Ishikawa (cell line): ENCODE measurements around the gene IPO11.

Experiments used
- CEBPB ChIP-seq: IDR thresholded peaks from 2 replicates; pipeline ENCODE4 v1.6.1; 2012
- CREB1 ChIP-seq: IDR thresholded peaks from 2 replicates; pipeline ENCODE4 v1.6.1; 2012; ENCODE audit warnings: low read depth
- EGR1 ChIP-seq: IDR thresholded peaks from 2 replicates; pipeline ENCODE4 v1.6.1; 2012
- EP300 ChIP-seq: IDR thresholded peaks from 2 replicates; pipeline ENCODE4 v1.6.1; 2012; ENCODE audit warnings: borderline replicate concordance
- FOXM1 ChIP-seq: IDR thresholded peaks from 2 replicates; pipeline ENCODE4 v1.6.1; 2012; ENCODE audit warnings: low read depth, borderline replicate concordance
- NFIC ChIP-seq: IDR thresholded peaks from 2 replicates; pipeline ENCODE4 v1.6.1; 2012
- RAD21 ChIP-seq: IDR thresholded peaks from 2 replicates; pipeline ENCODE4 v1.6.1; 2012; ENCODE audit warnings: low read depth
- TAF1 ChIP-seq: IDR thresholded peaks from 2 replicates; pipeline ENCODE4 v1.6.1; 2012; ENCODE audit warnings: low read depth, mild to moderate bottlenecking
- TCF12 ChIP-seq: IDR thresholded peaks from 2 replicates; pipeline ENCODE4 v1.6.1; 2012; ENCODE audit warnings: low read depth
- TEAD4 ChIP-seq: IDR thresholded peaks from 2 replicates; pipeline ENCODE4 v1.6.1; 2012
- YY1 ChIP-seq: IDR thresholded peaks from 2 replicates; pipeline ENCODE4 v1.6.1; 2012; ENCODE audit warnings: low read depth
- ZBTB7A ChIP-seq: IDR thresholded peaks from 2 replicates; pipeline ENCODE4 v1.6.1; 2012; ENCODE audit warnings: low read depth
- TF ChIP-seq, protein P1 (sequence below): IDR thresholded peaks from 2 replicates; pipeline ENCODE4 v1.6.1; 2012; ENCODE audit warnings: low read depth, mild to moderate bottlenecking
- TF ChIP-seq, protein P2 (sequence below): IDR thresholded peaks from 2 replicates; pipeline ENCODE4 v1.6.1; 2012
- TF ChIP-seq, protein P3 (sequence below): IDR thresholded peaks from 2 replicates; pipeline ENCODE4 v1.6.1; 2012

Gene IPO11

DNA sequence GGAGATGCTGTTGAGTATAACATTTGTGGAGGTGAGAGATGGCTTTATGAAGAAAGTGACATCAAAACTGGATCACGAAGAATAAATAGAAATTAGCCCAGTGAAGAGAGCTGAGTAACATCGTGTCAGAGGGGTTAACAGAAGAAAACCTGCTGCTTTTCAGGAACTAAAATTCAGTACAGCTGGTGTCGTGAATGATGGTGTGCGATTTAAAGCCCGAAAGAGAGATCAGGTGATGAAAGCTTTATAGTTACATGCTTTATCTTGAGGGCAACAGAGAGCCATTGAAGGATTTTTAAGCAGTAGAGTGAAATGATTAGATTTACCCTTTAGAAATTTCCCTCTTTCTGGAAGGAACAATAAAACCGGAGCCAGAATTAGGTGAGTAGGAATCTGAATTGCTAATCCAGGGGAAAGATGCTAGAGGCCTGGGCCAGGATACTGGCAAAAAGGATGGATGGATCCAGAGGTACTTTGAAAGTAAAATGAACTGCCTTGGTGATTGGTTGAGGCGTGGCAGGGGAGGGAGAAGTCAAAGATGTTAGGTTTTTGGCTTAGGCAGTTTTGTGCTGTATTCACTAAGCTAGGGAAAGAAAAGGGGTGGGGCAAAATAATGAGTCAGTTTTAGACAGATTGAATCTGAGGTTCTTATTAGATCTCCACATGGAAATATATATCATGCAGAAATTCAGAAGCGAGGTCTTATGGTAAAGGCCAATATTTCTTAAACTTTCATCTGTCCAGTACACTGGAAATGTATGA is 169.5 kb downstream of the IPO11 start:
- TF ChIP-seq EGR1: no peak
- TF ChIP-seq, protein P1, sequence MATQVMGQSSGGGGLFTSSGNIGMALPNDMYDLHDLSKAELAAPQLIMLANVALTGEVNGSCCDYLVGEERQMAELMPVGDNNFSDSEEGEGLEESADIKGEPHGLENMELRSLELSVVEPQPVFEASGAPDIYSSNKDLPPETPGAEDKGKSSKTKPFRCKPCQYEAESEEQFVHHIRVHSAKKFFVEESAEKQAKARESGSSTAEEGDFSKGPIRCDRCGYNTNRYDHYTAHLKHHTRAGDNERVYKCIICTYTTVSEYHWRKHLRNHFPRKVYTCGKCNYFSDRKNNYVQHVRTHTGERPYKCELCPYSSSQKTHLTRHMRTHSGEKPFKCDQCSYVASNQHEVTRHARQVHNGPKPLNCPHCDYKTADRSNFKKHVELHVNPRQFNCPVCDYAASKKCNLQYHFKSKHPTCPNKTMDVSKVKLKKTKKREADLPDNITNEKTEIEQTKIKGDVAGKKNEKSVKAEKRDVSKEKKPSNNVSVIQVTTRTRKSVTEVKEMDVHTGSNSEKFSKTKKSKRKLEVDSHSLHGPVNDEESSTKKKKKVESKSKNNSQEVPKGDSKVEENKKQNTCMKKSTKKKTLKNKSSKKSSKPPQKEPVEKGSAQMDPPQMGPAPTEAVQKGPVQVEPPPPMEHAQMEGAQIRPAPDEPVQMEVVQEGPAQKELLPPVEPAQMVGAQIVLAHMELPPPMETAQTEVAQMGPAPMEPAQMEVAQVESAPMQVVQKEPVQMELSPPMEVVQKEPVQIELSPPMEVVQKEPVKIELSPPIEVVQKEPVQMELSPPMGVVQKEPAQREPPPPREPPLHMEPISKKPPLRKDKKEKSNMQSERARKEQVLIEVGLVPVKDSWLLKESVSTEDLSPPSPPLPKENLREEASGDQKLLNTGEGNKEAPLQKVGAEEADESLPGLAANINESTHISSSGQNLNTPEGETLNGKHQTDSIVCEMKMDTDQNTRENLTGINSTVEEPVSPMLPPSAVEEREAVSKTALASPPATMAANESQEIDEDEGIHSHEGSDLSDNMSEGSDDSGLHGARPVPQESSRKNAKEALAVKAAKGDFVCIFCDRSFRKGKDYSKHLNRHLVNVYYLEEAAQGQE: no peak

DNA sequence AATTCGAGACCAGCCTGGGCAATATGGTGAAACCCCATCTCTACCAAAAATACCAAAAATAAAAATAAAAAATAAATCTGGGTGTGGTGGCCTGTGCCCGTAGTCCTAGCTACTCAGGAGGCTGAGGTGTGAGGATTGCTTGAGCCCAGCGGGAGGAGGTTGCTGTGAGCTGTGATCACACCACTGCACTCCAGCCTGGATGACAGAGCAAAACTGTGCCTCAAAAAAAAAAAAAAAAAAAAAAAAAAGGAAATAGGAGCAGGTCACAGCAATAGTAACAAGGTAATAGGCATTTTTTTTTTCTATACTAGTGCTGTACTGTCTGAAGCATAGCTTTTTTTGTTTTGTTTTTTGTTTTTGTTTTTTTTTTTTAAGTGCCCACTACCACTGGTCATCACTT is 171.8 kb downstream of the IPO11 start:
- TF ChIP-seq TEAD4 (no peak), RAD21 (no peak), YY1 (no peak), ZBTB7A (no peak), FOXM1 (no peak), CREB1 (no peak), TCF12 (no peak), CEBPB (no peak), EP300 (no peak), TAF1 (no peak), EGR1 (no peak), NFIC (no peak)
- TF ChIP-seq, protein P1: no peak
- TF ChIP-seq, protein P2, sequence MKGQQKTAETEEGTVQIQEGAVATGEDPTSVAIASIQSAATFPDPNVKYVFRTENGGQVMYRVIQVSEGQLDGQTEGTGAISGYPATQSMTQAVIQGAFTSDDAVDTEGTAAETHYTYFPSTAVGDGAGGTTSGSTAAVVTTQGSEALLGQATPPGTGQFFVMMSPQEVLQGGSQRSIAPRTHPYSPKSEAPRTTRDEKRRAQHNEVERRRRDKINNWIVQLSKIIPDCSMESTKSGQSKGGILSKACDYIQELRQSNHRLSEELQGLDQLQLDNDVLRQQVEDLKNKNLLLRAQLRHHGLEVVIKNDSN: no peak
- TF ChIP-seq, protein P3, sequence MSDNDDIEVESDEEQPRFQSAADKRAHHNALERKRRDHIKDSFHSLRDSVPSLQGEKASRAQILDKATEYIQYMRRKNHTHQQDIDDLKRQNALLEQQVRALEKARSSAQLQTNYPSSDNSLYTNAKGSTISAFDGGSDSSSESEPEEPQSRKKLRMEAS: no peak

DNA sequence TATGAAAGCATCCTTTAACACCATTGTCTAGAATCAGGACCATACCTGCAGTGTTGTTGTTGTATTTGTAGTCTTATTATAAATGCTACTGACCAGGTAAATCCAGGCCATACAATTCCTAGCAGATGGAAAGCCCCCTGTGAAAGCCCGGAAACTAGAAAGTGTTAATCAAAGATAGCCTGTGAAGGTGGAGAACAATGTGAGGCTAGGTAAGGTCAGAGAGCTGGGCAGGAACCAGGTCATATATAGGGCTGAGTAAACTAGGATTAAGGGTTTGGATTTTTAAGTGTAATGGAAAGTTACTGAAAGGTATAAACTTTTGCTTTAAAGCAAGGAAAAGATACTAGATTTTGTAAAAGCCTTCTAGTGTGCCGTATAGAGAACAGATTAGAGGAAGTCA is 172.7 kb downstream of the IPO11 start:
- no peak for TF ChIP-seq EGR1
- no peak for TF ChIP-seq CEBPB
- TF ChIP-seq TAF1: no peak
- TF ChIP-seq, protein P1: no peak
- TF ChIP-seq, protein P2: no peak
- TF ChIP-seq ZBTB7A: no peak
- TF ChIP-seq CREB1: no peak
- TF ChIP-seq, protein P3: no peak
- no peak for TF ChIP-seq YY1
- no peak for TF ChIP-seq TCF12
- TF ChIP-seq TEAD4: no peak
- TF ChIP-seq RAD21: no peak
- no peak for TF ChIP-seq NFIC
- no peak for TF ChIP-seq EP300
- TF ChIP-seq FOXM1: no peak

DNA sequence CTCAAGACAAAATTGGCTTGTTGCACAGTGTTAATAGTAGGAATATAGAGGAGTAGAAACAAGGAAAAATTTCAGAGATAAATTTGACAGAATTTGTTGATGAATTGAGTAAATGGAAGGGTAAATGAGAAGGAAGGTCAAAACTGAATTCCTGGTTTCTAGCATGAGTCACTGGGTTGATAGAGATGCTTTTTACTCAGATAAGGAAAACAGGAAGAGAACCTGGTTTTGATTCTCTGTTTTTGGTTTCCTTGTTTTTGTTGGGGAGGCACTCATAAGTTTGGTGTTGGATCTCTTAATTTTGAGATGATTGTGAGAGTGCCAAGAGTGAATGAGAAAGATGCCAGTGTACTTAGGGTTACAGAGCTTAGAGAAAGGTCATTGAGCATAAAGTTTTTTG is 173.2 kb downstream of the IPO11 start:
- TF ChIP-seq ZBTB7A (no peak), FOXM1 (no peak)

DNA sequence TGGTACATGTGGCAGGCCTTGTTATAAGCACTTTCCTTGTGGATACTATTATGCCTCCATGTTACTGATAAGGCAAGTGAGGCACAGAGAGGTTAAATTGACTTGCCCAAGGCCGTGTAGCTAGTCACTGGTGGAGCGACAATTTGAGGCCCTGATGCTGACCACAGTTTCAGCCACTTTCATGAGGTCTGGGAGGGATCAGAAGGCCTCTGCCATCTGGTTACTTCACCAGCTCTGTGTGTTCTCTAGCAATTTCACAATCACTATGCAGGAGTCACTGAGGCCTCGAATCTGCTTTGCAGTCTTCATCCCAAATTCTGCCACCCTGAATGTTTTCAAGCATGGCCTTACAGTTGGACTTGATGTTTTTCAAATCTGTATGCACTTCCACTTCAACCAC is 175.2 kb downstream of the IPO11 start:
- TF ChIP-seq CREB1 (no peak), EGR1 (no peak), EP300 (no peak), TAF1 (no peak), RAD21 (no peak), TEAD4 (no peak), CEBPB (no peak), FOXM1 (no peak), TCF12 (no peak), ZBTB7A (no peak)
- TF ChIP-seq, protein P3: no peak
- TF ChIP-seq, protein P1: no peak
